ENCODE results near the gene FAM181A.

GRCh38 chr14:93929048-93929535, 1.9 kb downstream of the FAM181A start:
- TF ChIP-seq, protein P1, sequence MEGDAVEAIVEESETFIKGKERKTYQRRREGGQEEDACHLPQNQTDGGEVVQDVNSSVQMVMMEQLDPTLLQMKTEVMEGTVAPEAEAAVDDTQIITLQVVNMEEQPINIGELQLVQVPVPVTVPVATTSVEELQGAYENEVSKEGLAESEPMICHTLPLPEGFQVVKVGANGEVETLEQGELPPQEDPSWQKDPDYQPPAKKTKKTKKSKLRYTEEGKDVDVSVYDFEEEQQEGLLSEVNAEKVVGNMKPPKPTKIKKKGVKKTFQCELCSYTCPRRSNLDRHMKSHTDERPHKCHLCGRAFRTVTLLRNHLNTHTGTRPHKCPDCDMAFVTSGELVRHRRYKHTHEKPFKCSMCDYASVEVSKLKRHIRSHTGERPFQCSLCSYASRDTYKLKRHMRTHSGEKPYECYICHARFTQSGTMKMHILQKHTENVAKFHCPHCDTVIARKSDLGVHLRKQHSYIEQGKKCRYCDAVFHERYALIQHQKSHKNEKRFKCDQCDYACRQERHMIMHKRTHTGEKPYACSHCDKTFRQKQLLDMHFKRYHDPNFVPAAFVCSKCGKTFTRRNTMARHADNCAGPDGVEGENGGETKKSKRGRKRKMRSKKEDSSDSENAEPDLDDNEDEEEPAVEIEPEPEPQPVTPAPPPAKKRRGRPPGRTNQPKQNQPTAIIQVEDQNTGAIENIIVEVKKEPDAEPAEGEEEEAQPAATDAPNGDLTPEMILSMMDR (conservative IDR thresholded peaks at IDR 0.05; ENCODE audit: low read depth, low read length): no peak
- TF ChIP-seq NFE2L2 (IDR thresholded peaks at IDR 0.05; ENCODE audit: low read depth, low read length): no peak
- no peak for TF ChIP-seq USF2 (IDR thresholded peaks at IDR 0.05; ENCODE audit: low read depth, low read length)
- no peak for TF ChIP-seq POLR2A (IDR thresholded peaks at IDR 0.05; ENCODE audit: low read depth, low read length)
- TF ChIP-seq RCOR1 (IDR thresholded peaks at IDR 0.05; ENCODE audit: insufficient replicate concordance, low read length): no peak
- TF ChIP-seq SMC3 (IDR thresholded peaks at IDR 0.05; ENCODE audit: low read depth, low read length): no peak
- no peak for TF ChIP-seq RAD21 (IDR thresholded peaks at IDR 0.05; ENCODE audit: low read length)
